Measurements from ENCODE around the gene SLC2A9. TPM values are rescaled to one million over a fixed set of nuclear protein-coding genes. Genes with fewer than 3 reads are reported as not detected.

Gene SLC2A9
- total and polyA plus RNA-seq, 2 of the 4 experiments (the other 2 are of a cell fraction) = 0.72 to 2.1 TPM

- Histone ChIP-seq H3K79me1 (ENCODE audit: low read depth in 1 of 2, low read length in 2 of 2) (no peaks in the 10 kb centered on the region), H3K4me3 (ENCODE audit: insufficient read depth, low read depth, low read length) (no peak overlapping the region), H3K36me3 (ENCODE audit: control insufficient read depth, insufficient read depth, low read length) (no peaks in the 10 kb centered on the region), H2AFZ (replicated peaks; ENCODE audit: low read length, poor library complexity) (no peak overlapping the region), H2BK15ac (ENCODE audit: low read depth, low read length) (no peak overlapping the region), H3K9me3 (ENCODE audit: control insufficient read depth, insufficient read depth, low read length) (no peaks in the 10 kb centered on the region), H2BK5ac (ENCODE audit: low read depth, low read length, poor library complexity, severe bottlenecking) (no peak overlapping the region), H3K4ac (ENCODE audit: low read depth, low read length) (no peak overlapping the region), H3K23ac (ENCODE audit: low read depth, low read length) (no peak overlapping the region), H4K5ac (ENCODE audit: low read depth, low read length) (no peak overlapping the region), H3K9ac (ENCODE audit: low read depth, low read length) (no peak overlapping the region), H4K8ac (ENCODE audit: low read depth in 2 of 2, low read length in 2 of 2) (no peak overlapping the region), H2AK5ac (ENCODE audit: low read depth, low read length) (no peak overlapping the region), H3K56ac (ENCODE audit: extremely low read depth, insufficient read depth, low read length) (no peak overlapping the region), H2BK120ac (ENCODE audit: low read depth, low read length) (no peak overlapping the region), H3K27ac (ENCODE audit: insufficient read depth, low read length) (no peak overlapping the region), H4K20me1 (ENCODE audit: insufficient read depth, low read length) (no peaks in the 10 kb centered on the region), H3K4me2 (ENCODE audit: low read depth, low read length) (no peak overlapping the region), H3K4me1 (ENCODE audit: control insufficient read depth, insufficient read depth, low read length) (no peaks in the 10 kb centered on the region; the same call in 1 of the 2 replicates), H4K91ac (ENCODE audit: insufficient read depth, low read depth, low read length) (no peak overlapping the region), H2BK20ac (ENCODE audit: low read depth, low read length) (no peak overlapping the region), H3K18ac (ENCODE audit: low read depth, low read length) (no peak overlapping the region), H2AK9ac (replicated peaks; ENCODE audit: low read depth, low read length, poor library complexity) (no peak overlapping the region), H3K9me1 (ENCODE audit: insufficient read depth, low read length) (no peaks in the 10 kb centered on the region), H3K27me3 (ENCODE audit: control insufficient read depth, insufficient read depth, low read length) (no peaks in the 10 kb centered on the region; the same call in 1 of the 2 replicates), H3K14ac (replicated peaks; ENCODE audit: low read depth, low read length) (no peak overlapping the region)
- dilution Hi-C loops (cut with HindIII; ENCODE audit: low sequenced_read_pairs, unreplicated experiment) = no loop called here
- no TSS peak for BruUV-seq (replicated peaks)
- no peak for ATAC-seq (ENCODE audit: low read depth)
- POLR2A ChIA-PET (ENCODE audit: unreplicated experiment) = no interaction called here
- in situ Hi-C loops (cut with MboI; ENCODE audit: low sequenced_read_pairs) = no loop called here
- TF ChIP-seq MAFK (IDR thresholded peaks at IDR 0.05; ENCODE audit: low read depth, low read length) (no peak), USF2 (IDR thresholded peaks at IDR 0.05; ENCODE audit: low read depth, low read length) (no peak)
- intact Hi-C loops (cut with micrococcal nuclease) = no loop called here
- CTCF ChIA-PET = no interaction called here
- no peak for DNase-seq
- WGBS, 2 experiments (ENCODE audit: extremely low coverage in 2 of 2, insufficient read length in 1 of 2) = 18% methylated on average over 1 of the region's 10 CpGs; no CpG with 5 or more reads in 1 of the 2 experiments
Measured at GRCh38 chr4:9947168-9948062, 73.9 kb downstream of the SLC2A9 start.
